GM19397 (cell line): Measurements from ENCODE around the gene TNFRSF18.

Experiments used
- ATAC-seq: cut with Tn5 transposase; IDR thresholded peaks from one replicate; pipeline ENCODE4 v1.9.1; 2021; ENCODE audit warnings: mild to moderate bottlenecking, moderate library complexity; ENCODE audit not compliant: unreplicated experiment

The TNFRSF18 gene

DNA sequence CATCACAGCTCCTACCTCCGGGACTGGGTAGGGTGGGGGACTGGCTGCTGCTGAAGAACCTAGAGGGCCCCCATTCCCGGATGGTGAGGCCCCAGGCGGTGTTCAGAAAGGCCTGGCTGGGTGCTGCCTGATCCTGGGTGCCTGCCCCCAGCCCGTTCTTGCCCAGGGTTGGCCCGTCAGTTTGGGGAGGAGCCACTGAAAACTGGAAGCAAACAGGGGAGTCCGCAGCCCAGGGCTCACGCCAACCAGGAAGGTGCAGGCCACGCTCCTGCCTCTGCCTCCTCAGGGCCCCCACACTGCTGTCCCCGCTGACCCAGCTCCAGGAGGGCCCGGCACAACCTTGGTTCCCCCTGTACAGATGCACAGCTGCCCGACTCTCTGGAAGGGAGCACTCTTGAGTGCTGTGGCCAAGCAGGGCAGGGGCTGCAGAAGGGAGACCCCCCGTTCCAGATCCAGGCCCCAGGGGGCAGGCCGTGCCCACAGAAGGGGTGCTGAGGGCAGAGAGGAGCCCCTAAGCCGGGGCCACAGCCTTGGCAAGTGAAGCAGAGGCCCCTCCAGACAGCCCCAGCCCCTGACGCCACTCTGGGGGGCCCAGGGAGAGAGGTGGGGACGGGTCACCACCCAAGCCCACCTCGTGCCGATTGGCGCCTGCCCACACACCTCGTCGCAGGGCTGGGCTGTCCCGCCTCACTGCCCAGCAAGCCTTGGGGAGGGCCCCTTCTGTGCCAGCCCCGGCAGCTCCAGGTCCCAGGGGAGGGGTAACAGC is 34.6 kb upstream of the TNFRSF18 start:
- ATAC-seq = no peak

DNA sequence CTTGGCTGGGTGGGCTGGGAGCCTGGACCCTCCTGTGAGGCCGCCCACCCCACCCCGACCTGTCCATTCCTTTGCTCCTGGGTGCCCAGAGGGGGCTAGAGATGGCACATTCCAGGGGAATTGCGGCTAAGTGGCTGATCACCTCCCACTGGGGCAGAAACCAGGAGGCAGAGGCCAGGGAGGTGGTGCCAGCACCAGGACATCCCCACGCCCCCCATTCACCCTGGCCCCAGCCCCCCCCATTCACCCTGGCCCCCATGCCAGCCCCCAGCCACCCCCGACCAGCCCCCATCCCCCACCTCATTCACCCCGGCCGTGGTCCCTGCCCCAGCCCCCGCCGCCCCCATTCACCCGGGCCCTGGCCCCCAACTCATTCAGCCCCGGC is 33.9 kb upstream of the TNFRSF18 start:
- ATAC-seq = no peak

DNA sequence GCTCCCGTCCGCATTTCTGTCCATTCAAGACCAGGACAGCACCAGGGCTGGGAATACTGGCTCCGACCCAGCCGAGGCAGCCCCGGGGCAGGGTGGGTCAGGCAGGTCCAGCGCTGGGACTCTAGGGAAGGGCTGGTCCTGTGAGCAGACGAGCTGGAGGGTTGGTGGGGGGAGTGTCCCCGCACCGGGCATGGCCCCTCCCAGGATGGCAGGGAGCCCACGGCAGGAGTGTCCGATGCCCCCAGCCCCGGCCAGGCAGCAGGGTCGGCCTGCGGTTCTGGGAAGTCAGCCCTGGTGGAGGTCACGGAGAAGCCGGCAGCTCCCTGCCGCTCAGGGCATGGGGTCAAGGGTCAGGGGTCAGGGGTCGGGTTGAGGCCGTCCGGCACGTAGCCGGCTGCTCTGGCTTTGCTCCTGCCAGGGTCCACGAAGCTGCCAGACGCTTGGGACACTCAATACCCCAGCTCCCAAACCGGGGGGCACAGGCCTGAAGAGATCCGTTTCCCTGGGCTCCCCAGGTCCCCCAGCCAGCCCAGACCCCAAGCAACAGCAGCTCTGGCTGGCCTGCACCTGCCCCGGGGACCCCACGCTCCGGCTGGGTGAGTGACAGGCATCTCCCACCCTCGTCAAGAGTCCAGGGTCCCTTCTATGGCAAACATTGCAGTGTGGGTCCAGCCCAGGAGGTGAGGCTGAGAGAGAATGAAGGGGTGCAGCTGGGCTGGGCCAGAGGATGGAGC is 33.4 kb upstream of the TNFRSF18 start:
- no peak for ATAC-seq

DNA sequence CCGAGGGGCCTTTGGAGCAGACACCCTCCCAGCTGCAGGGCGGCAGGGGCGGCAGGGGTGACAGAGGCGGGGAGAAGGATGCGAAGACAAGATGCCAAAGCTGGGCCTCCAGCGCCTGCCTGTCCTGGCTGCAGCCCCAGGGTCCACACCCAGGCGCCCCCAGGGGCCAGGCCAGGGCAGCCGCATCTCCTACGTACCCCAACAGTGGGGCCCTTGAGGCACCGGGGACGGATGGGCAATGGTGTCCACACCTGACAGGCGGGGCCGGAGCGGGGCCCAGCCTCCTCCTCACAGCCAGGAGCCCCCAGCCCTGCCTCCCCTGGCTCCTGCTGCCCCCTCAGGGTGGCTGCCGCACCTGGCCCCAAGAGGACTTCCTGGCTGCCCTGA is 32.8 kb upstream of the TNFRSF18 start:
- no peak for ATAC-seq

DNA sequence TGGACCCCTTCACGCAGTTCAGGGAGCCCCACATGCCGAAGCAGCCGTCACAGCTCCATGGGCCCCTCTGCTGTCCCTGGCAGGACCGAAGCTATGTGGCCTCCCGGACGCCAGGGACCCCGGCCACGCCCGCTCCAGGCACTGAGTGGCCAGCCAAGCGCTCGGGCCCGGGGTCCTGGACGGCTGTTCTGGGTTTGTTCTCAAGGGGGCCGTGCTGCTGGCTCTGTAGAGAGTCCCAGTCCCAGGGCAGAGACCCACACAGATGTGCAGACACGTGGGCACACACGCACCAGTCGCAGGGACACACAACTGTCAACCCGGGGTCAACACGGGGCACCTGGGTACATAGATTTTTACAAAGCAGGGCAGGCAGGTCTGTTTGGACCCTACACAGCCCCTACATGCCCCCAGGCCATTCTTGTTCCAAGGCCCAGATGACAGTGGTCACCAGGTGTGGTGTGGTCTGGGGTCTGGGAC is 32.3 kb upstream of the TNFRSF18 start:
- ATAC-seq = no peak

DNA sequence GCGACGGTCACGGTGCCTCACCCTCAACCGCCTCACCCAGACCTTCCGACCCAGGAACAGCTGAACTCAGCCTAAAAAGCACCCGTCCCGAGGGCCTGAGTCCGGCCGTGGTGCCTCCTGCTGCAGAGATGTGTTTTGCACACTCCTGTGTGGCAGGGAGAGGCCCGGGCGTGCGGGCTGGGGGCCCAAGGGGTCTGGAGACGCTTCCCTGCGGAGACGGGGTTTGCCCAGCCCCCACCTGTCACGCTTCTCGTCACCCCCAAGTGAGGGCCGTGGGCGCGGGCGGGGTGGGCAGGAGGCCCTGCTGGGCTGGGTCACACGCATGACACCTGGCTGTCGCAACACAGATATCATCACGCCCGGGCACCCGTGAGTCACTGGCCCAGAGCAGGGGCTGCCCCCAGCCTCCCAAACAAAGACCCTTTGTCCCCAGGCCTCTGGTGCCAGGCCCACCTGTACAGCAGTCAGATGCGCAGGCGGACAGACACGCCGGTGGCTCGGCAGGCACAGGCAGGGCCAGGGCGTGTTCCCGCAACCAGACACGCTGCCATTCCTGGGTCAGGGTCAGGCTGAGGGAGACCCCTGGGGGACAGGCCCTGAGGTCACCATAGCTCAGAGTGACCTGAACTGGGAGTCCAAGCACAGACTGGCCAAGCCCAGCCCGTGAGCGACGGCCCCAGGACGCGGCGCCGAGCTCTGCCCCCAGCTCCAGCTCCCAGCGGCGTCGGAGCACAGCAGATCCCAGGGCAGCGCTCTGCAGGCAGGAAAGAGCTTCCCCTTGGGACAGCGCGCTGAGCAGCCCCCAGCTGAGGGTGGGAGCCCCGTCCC is 31.7 kb upstream of the TNFRSF18 start:
- no peak for ATAC-seq

DNA sequence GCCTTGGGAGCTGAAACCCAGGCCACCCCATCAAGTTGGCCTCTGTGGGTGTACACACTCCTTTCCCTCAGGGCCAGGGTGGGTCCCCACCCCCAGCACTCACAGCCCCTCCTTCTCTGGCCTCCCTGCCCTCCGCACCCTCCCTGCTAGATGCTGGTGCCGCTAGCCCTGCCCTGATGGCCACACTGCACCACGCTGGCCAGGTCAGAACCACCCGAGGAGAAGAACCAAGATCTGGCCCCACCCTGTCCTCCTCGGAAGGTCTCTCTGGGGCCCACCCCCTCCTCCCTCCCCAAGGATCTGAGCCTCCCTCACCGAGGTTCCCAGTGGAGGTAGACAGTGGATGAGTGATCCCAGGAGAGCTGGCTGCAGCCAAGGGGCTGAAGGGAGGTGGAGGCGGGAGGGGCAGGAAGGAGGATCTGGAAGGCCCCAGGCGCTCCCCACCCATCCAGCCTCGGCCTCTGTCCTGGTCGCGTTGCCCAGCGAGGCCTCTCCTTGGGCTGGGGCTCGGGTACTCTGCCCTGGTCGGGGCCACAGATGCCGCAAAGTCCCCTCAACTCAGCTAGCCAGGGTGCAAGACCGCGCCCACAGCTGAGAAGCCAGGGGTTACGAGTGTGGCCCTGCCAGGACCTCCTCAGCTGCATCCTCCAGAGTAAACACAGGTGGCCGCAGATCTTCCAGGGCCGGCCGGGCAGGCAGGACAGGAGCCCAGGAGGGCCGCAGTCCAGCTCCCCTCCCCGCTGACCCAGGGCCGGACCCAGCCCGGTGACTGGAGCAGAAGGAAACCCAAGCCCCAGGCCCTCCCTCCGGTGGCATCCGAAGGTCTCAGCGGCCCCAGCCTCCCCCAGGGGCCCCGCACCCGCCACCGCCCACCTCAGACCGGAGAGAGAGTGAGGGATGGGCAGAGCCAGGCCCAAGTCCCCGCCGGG is 30.8 kb upstream of the TNFRSF18 start:
- ATAC-seq = no peak

DNA sequence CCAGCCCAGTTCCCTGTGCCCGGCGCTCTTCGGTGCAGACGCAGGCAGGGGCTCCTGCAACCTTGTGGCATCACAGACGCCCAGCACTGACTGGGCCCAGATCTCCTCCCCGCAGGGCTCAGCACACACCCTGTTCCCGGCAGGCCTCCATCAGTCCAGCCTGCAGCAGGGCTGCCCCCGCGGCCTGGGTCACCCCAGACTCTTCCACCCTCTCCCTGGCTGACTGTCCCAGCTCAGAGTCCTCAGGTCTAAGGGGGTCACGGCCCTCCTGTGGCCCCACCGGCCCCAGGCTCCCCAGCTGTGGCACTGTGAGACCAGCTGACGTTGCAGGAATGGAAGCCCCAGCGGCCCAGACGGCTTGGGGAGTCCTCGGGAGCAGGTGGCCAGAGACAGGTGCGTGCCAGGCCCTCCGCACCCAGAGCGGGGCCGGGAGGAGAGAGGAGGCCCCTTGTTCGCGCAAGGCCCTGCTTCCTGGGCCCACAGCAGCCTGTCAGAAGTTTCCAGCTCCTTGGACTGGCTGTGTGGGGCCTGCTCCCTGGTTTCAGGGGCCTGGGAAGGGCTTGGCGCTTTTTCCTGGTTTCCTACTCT is 29.9 kb upstream of the TNFRSF18 start:
- no peak for ATAC-seq

DNA sequence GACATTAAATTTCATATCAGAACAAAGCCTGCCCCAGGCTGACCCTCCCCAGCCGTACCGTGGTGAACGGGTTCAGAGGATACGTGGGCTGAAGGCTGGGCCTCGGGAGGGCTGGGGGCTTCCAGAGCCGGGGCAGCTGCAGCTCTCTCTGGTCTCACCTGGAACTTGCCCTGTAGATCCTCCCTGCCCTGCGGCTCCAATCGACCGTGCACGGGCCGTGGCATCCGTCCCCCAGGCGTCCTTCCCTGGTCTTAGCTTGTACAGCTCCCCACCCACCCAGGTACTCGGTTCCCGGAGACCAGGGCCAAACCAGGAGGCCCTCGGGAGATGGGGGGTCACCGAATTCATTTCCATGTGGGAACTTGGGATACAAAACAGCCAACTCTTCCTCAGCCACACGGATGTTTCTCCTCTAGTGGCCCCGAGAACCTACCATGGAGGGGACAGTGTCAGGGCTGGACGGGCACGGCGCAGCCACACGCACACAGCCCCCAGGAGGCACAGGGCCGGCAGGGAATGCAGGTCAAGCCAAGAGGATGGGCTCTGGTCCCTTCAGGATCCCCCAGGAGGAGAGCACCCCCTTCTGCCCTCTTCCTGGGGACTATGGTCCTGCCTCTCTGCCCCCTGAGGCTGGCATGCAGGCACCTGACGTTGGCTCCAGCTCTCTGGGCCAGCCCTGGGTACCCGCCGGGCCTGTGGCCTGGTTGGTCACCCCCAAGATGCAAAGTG is 28.8 kb upstream of the TNFRSF18 start:
- no peak for ATAC-seq

DNA sequence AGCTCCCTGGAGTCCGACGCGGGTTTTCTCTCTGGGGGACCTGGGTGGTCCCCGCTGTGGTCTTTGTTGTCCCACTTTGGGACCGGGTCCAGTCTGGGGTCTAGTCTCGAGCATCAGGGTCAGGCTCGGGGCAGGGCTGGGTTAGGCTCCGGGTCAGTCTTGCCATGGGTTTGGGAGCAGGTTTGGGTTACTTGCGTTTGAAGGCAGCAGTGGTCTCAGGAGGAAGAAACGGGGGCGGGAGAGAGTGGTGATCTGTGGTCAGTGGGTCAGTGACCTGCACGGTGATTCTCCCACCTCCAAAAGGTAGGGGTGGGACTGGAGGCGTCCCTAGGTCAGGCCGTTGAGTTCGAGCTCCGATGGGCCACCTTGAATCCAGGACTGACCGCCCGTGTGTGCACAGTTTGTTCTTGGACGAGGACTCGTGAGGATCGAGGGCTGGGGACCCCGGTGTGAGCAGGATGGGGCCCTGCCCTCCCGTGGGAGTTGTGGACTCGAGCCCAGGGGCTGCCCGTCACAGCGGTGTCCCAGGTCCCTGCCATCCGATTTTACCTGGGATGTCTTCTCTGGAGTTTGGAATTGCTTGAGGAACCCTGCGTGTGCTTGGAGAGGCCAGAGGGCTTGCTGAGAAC is 27.9 kb upstream of the TNFRSF18 start:
- ATAC-seq = no peak

DNA sequence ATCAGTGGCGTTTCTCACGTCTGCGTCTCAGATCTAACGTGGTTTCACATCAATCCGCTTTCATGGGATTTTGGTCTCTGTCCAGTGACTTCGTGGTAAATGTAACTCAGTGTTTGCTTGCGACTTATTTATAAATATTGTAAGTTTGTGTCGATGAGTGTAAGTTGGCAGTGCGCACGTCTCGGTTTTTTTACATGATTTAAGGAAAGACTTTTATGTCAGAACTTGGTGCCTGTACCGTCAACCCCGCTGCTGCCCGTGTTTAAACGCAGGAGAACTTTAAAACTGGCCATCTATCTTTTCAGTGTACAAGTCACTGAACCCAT is 27.1 kb upstream of the TNFRSF18 start:
- ATAC-seq = no peak

DNA sequence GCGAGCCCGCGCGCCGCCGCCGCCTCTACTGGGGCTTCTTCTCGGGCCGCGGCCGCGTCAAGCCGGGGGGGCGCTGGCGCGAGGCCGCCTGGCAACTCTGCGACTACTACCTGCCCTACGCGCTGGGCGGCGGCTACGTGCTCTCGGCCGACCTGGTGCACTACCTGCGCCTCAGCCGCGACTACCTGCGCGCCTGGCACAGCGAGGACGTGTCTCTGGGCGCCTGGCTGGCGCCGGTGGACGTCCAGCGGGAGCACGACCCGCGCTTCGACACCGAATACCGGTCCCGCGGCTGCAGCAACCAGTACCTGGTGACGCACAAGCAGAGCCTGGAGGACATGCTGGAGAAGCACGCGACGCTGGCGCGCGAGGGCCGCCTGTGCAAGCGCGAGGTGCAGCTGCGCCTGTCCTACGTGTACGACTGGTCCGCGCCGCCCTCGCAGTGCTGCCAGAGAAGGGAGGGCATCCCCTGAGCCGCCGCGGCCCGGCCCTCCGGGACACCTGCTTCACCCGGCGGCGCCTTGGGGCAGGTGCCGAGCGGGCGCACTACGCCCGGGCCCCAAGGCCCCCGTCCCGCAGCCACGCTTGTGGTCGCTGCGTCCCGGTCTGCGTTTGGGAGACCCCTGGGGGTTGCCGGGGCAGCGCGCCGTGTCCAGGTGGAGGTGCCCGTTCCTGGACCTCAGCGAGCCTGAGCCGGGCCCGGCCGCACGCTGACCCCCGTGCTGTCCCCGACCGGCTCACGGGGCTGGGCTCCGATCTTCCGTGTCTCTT is 26.6 kb upstream of the TNFRSF18 start:
- ATAC-seq = no peak

DNA sequence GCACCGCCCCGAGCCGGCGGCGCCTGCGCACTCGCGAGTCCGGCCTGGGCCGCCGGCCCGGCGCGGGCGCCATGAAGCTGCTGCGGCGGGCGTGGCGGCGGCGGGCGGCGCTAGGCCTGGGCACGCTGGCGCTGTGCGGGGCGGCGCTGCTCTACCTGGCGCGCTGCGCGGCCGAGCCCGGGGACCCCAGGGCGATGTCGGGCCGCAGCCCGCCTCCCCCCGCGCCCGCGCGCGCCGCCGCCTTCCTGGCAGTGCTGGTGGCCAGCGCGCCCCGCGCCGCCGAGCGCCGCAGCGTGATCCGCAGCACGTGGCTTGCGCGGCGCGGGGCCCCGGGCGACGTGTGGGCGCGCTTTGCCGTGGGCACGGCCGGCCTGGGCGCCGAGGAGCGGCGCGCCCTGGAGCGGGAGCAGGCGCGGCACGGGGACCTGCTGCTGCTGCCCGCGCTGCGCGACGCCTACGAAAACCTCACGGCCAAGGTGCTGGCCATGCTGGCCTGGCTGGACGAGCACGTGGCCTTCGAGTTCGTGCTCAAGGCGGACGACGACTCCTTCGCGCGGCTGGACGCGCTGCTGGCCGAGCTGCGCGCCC is 25.9 kb upstream of the TNFRSF18 start, which contains the start of gene B3GALT6:
Gene B3GALT6, plus strand, starts transcription at position 30 of the 588 bp plus-strand sequence. Its CDS starts 42 bp downstream, at position 72.
- ATAC-seq = no peak

DNA sequence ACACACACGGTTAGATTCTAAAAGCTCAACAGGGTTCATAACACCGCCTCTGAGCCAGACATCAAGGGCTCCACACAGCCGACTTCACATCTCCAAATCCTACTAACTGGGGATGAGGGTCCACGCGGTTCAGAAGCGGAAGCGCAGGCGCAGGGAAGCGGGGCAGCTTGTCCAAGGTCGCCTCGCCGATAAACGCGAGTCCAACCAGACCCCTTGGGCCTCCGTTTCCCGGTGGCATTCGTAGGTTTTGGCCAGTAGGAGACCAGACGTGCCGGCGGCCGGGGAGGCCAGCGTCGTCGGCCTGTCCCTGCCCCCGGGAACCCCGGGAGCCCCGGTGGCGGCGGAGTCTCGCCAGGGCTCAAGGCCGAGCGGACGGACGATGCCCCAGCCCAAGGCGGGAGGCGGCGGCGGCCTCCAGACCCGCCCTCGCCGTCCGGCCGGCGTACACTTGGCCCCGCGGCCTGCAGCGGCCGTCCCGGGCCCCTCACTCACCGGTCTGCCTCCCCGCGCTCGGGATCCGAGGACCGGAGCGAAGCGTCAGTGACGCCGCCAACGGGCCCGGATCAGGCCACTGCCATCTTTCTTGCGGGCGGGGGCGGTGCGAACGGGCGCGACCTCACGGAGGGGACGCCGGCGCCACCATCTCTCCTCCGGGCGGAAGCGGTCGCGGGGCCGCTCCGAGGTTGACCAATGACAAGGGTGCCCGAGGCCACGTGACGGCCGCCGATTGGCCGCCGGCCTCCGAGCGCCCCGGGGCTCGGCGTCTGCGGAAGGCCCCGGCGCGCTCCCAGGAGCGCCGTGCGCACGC is 25.2 kb upstream of the TNFRSF18 start, which contains the start of gene SDF4:
Gene SDF4, minus strand, starts transcription at position 602 of the 808 bp plus-strand sequence. CDS start 3,229 bp downstream, outside the sequence.
- peak; percentile 90 for ATAC-seq

DNA sequence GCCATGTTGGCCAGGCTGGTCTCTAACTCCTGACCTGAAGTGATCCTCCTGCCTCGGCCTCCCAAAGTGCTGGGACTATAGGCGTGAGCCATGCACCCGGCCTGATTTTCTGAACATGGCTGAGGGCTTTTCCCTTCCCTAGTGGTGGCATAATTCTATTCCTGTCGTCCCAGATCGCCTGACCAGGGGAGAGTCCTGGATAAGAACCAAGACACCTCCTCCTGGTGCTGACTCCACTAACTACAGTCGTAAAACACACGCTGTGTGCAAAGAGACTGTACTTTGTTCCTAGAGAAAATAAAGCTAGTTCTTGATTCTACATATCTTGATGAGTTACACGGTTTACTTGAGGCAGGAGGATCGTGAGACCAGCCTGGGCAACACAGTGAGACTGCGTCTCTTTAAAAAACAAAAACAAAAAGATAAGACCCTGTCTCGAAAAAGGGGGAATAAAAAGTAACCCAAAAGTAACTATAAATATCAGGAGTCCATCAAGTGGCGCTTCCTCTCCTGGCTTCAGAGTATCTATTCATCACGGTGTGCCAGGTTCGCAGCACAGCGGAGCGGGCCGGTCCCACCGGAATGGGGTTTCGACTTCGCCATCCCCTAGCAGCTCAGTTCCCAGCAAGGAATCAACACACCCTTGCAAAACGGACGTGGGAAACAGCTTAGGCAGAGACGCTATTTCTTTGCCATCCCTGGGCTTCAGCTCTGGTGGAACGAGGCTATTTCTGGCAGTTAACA is 24.4 kb upstream of the TNFRSF18 start:
- ATAC-seq = no peak

DNA sequence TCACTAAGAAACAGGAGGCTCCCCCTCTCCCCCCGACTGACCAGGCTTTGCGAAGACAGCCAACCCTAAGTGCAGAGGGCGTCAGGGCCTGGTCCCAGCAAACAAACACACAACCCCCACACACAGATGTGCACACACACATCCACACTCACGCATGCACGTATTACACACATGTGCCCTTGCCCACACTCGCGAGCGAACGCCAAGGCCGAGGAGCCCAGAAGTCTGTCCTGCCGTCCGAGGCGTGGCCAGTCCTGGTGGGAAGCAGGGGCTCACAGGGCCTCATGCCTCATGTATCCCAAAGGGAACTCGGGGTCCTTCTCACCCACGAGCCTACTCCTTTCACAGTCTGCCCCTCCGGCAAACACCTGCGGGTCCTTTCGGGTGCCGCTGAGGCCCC is 23.4 kb upstream of the TNFRSF18 start:
- ATAC-seq = no peak
